ENCODE results near the gene MPO.

DNA sequence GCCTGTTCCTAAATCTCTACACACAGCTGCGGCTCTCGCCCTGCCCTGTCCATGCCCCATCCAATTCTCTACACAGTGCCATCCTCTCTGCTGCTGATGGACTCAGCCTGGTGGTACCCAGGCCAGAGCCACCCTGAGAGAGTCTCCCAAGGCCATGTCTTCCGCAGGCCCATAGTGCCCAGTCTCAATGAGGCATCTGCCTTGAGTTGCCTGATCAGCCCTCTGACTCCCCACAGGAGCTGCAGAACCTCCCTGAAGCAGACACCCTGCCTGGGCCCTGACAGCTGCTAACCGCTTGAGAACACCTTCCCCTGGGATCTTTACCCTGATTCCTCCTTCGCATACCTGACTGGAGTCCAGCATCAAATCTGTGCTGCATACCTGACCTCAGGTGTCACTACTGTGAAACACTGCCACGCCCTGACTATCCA, 34.6 kb upstream of the MPO start:
- TF ChIP-seq CTCF (IDR thresholded peaks at IDR 0.05) = no peak
- TF ChIP-seq POLR2A (IDR thresholded peaks at IDR 0.05) = no peak
